GM23338 (cell line): ENCODE measurements around the gene GLE1. TPM values are rescaled to one million over a fixed set of nuclear protein-coding genes. Genes with fewer than 3 reads are reported as not detected.

Source experiments
- ATAC-seq: fragments of 200-7000 bp; cut with Tn5 transposase; 3 replicates; pipeline ENCODE4 v1.9.1; 2020
- DNase-seq: peaks from one replicate; pipeline ENCODE4 v3.0.0-alpha.2; 2015; ENCODE audit warnings: low spot score
- H2AFZ ChIP-seq: fragments of 200-600 bp; sonication (generic); 2 replicates; pipeline ENCODE4 v1.8.0; 2016; ENCODE audit warnings: antibody characterized with exemption, mild to moderate bottlenecking, moderate library complexity
- H3F3A ChIP-seq: fragments of 200-600 bp; sonication (generic); replicated peaks from 2 replicates; pipeline ENCODE4 v1.8.0; 2017; ENCODE audit warnings: antibody characterized with exemption, mixed run types, low read depth
- H3K27ac ChIP-seq: fragments of 200-600 bp; sonication (generic); 2 replicates; pipeline ENCODE4 v1.6.1; 2016; ENCODE audit warnings: low read depth
- H3K27me3 ChIP-seq: fragments of 200-600 bp; sonication (generic); 2 replicates; pipeline ENCODE4 v1.8.0; 2016; ENCODE audit warnings: mild to moderate bottlenecking, mixed run types, moderate library complexity; ENCODE audit not compliant: insufficient read depth
- H3K36me3 ChIP-seq: fragments of 200-600 bp; sonication (generic); 2 replicates; pipeline ENCODE4 v1.8.0; 2016; ENCODE audit warnings: mild to moderate bottlenecking; ENCODE audit not compliant: insufficient read depth
- H3K4me1 ChIP-seq: fragments of 200-600 bp; sonication (generic); 2 replicates; pipeline ENCODE4 v1.8.0; 2016; ENCODE audit warnings: mild to moderate bottlenecking, moderate library complexity; ENCODE audit not compliant: insufficient read depth
- H3K4me2 ChIP-seq: fragments of 200-600 bp; sonication (generic); 2 replicates; pipeline ENCODE4 v1.7.1; 2017; ENCODE audit warnings: mixed run types
- H3K4me3 ChIP-seq: fragments of 200-600 bp; sonication (generic); 2 replicates; pipeline ENCODE4 v1.6.1; 2016; ENCODE audit warnings: mixed run types
- H3K79me2 ChIP-seq: fragments of 200-600 bp; sonication (generic); replicated peaks from 2 replicates; pipeline ENCODE4 v1.8.0; 2017; ENCODE audit warnings: mild to moderate bottlenecking; ENCODE audit not compliant: insufficient read depth
- H3K9me2 ChIP-seq: fragments of 200-600 bp; sonication (generic); 2 replicates; pipeline ENCODE4 v1.8.0; 2017; ENCODE audit not compliant: insufficient read depth
- H4K20me1 ChIP-seq: fragments of 200-600 bp; sonication (generic); replicated peaks from 2 replicates; pipeline ENCODE4 v1.8.0; 2017; ENCODE audit warnings: mild to moderate bottlenecking; ENCODE audit not compliant: insufficient read depth
- H3K27ac Mint-ChIP-seq: 2 replicates; pipeline ENCODE4 v1.8.0; 2020; ENCODE audit warnings: inconsistent platforms, mild to moderate bottlenecking, moderate library complexity, mixed read lengths
- H3K27me3 Mint-ChIP-seq: 3 replicates; pipeline ENCODE4 v1.8.0; 2022; ENCODE audit warnings: low read depth, mild to moderate bottlenecking, moderate library complexity, mixed read lengths, inconsistent platforms; ENCODE audit not compliant: insufficient read depth, poor library complexity
- H3K36me3 Mint-ChIP-seq: 3 replicates; pipeline ENCODE4 v1.8.0; 2021; ENCODE audit warnings: low read depth, mild to moderate bottlenecking, inconsistent platforms, moderate library complexity, mixed read lengths
- H3K4me1 Mint-ChIP-seq: 3 replicates; pipeline ENCODE4 v1.8.0; 2020; ENCODE audit warnings: mild to moderate bottlenecking, inconsistent platforms, mixed read lengths
- H3K4me3 Mint-ChIP-seq: 3 replicates; pipeline ENCODE4 v1.8.0; 2021; ENCODE audit warnings: moderate library complexity, mild to moderate bottlenecking, inconsistent platforms, mixed read lengths
- H3K9me3 Mint-ChIP-seq: 3 replicates; pipeline ENCODE4 v1.8.0; 2020; ENCODE audit warnings: moderate library complexity, mild to moderate bottlenecking, inconsistent platforms, mixed read lengths
- CREB1 ChIP-seq: fragments of 250-450 bp; sonication (Bioruptor Pico); IDR thresholded peaks from 2 replicates; pipeline ENCODE4 v1.5.0; 2020; ENCODE audit warnings: low read depth, mild to moderate bottlenecking, moderate library complexity
- EZH2 ChIP-seq: fragments of 200-600 bp; sonication (generic); IDR thresholded peaks from one replicate; pipeline ENCODE4 v1.8.0; 2017; ENCODE audit warnings: antibody characterized with exemption, mild to moderate bottlenecking, low read depth; ENCODE audit not compliant: unreplicated experiment
- JUNB ChIP-seq: IDR thresholded peaks from one replicate; pipeline ENCODE4 v1.6.1; 2016; ENCODE audit warnings: antibody characterized with exemption; ENCODE audit not compliant: unreplicated experiment
- NANOG ChIP-seq: IDR thresholded peaks from 2 replicates; pipeline ENCODE4 v1.6.1; 2016; ENCODE audit warnings: antibody characterized with exemption, borderline replicate concordance
- POLR2AphosphoS5 ChIP-seq: IDR thresholded peaks from 2 replicates; pipeline ENCODE4 v1.6.1; 2016; ENCODE audit warnings: antibody characterized with exemption, low read depth
- STAT1 ChIP-seq: IDR thresholded peaks from one replicate; pipeline ENCODE4 v1.6.1; 2016; ENCODE audit warnings: antibody characterized with exemption; ENCODE audit not compliant: unreplicated experiment
- ZNF114 ChIP-seq: fragments of 250-450 bp; sonication (Bioruptor Pico); IDR thresholded peaks from 2 replicates; pipeline ENCODE4 v1.5.0; 2020; ENCODE audit warnings: mild to moderate bottlenecking, moderate library complexity
- ZNF331 ChIP-seq: fragments of 250-450 bp; sonication (Bioruptor Pico); IDR thresholded peaks from 2 replicates; pipeline ENCODE4 v1.5.0; 2020; ENCODE audit warnings: low read depth, mild to moderate bottlenecking, moderate library complexity
- polyA plus RNA-seq: library from polyadenylated mRNA; unstranded; fragments of >200 nt; fragmentation: Nextera tagmentation; extraction: Ambion mirVana; gene quantifications from 2 replicates; pipeline ENCODE4 v1.2.1, GENCODE V29; 2016
- total RNA-seq: library from RNA; depleted of rRNA; stranded (reverse); fragments of >200 nt; shearing (Covaris generic); gene quantifications from 2 replicates; pipeline ENCODE4 v1.2.3, GENCODE V29; 2014
- TF ChIP-seq, protein P1 (sequence below): fragments of 250-450 bp; sonication (Bioruptor Pico); IDR thresholded peaks from 2 replicates; pipeline ENCODE4 v1.5.0; 2020; ENCODE audit warnings: mild to moderate bottlenecking, moderate library complexity
- TF ChIP-seq, protein P2 (sequence below), 2 experiments: fragments of 200-600 bp in 1 of 2; sonication (generic) in 1 of 2; conservative IDR thresholded peaks; 2 replicates each; pipeline versions ENCODE4 v1.5.1 to v1.6.1; 2016 to 2017; ENCODE audit warnings: antibody characterized with exemption in 2 of 2, low read depth in 2 of 2, mild to moderate bottlenecking in 2 of 2, moderate library complexity in 1 of 2
- TF ChIP-seq, protein P3 (sequence below): IDR thresholded peaks from one replicate; pipeline ENCODE4 v1.6.1; 2018; ENCODE audit warnings: antibody characterized with exemption; ENCODE audit not compliant: unreplicated experiment

Gene GLE1
- total and polyA plus RNA-seq, 2 experiments from 2014 or later = 7.4 to 22.1 TPM

DNA sequence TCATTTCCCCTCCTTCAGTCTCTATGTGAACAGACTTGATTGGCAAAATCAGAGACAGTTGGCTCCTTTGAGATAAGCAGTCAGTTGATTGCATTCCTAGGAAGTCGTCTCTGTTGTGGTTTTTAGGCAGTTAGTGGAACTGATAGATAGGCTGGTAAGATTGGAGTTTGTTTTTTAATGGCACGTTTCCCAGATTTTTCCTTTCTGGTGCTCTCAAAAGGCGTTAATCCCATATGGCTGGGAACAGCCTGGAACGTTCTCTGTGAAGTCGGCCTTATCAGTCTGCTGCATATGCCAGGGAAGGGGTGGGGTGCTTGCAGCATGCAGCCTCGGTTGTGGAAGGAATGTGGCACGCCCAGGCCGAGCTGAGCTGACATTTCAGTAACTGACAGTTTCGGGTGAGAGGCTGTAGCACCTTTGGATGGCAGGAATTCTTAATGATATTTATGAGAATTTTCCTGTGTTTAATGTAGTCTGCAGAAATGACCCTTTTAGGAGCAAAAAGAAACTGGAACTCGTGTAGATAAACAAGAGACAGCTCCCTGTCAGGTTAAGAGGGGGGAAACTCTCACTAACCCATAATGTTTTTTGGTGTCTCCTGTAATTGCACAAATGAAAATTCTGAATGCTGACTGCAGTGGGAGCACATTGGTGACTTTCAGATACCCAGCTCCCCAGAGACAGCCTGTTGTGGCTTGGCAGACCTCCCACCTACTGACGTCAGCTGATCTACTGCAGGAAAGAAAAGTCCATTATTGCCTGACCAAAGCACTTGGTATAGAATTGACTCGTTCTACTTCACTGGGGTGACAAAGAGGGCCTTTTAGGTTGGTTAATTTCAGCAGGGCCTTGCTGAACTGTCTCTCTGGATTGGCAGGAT is 54.2 kb downstream of the GLE1 start:
- Histone ChIP-seq H3K9me2 (no peaks in the 10 kb centered on the region), H3K4me2 (no peak overlapping the region), H3F3A (no peaks in the 10 kb centered on the region), H3K79me2 (peaks cover 95% of the 10 kb centered on the region), H2AFZ (no peak overlapping the region), H3K4me1 (peaks cover 38% of the 10 kb centered on the region), H3K27me3 (no peaks in the 10 kb centered on the region), H3K4me3 (no peak overlapping the region), H3K36me3 (no peaks in the 10 kb centered on the region; the same call in 1 of the 2 replicates), H4K20me1 (peaks cover 33% of the 10 kb centered on the region), H3K27ac (peak overlapping the region; percentile 67; the same call in 1 of the 2 replicates)
- Mint-ChIP-seq H3K4me3 (no peak overlapping the region), H3K9me3 (no peaks in the 10 kb centered on the region), H3K27ac (no peak overlapping the region), H3K27me3 (peaks cover 2% of the 10 kb centered on the region), H3K4me1 (peaks cover 13% of the 10 kb centered on the region; the same call in 2 of the 3 replicates), H3K36me3 (peaks cover 6% of the 10 kb centered on the region; the same call in 2 of the 3 replicates)
- DNase-seq (peak; percentile 28), ATAC-seq (peak; percentile 21)
- TF ChIP-seq POLR2AphosphoS5 (no peak), ZNF114 (no peak), CREB1 (CRISPR knock-in tag) (no peak), JUNB (no peak), EZH2 (no peak), ZNF331 (CRISPR knock-in tag) (no peak), STAT1 (no peak), NANOG (no peak)
- TF ChIP-seq, protein P1, sequence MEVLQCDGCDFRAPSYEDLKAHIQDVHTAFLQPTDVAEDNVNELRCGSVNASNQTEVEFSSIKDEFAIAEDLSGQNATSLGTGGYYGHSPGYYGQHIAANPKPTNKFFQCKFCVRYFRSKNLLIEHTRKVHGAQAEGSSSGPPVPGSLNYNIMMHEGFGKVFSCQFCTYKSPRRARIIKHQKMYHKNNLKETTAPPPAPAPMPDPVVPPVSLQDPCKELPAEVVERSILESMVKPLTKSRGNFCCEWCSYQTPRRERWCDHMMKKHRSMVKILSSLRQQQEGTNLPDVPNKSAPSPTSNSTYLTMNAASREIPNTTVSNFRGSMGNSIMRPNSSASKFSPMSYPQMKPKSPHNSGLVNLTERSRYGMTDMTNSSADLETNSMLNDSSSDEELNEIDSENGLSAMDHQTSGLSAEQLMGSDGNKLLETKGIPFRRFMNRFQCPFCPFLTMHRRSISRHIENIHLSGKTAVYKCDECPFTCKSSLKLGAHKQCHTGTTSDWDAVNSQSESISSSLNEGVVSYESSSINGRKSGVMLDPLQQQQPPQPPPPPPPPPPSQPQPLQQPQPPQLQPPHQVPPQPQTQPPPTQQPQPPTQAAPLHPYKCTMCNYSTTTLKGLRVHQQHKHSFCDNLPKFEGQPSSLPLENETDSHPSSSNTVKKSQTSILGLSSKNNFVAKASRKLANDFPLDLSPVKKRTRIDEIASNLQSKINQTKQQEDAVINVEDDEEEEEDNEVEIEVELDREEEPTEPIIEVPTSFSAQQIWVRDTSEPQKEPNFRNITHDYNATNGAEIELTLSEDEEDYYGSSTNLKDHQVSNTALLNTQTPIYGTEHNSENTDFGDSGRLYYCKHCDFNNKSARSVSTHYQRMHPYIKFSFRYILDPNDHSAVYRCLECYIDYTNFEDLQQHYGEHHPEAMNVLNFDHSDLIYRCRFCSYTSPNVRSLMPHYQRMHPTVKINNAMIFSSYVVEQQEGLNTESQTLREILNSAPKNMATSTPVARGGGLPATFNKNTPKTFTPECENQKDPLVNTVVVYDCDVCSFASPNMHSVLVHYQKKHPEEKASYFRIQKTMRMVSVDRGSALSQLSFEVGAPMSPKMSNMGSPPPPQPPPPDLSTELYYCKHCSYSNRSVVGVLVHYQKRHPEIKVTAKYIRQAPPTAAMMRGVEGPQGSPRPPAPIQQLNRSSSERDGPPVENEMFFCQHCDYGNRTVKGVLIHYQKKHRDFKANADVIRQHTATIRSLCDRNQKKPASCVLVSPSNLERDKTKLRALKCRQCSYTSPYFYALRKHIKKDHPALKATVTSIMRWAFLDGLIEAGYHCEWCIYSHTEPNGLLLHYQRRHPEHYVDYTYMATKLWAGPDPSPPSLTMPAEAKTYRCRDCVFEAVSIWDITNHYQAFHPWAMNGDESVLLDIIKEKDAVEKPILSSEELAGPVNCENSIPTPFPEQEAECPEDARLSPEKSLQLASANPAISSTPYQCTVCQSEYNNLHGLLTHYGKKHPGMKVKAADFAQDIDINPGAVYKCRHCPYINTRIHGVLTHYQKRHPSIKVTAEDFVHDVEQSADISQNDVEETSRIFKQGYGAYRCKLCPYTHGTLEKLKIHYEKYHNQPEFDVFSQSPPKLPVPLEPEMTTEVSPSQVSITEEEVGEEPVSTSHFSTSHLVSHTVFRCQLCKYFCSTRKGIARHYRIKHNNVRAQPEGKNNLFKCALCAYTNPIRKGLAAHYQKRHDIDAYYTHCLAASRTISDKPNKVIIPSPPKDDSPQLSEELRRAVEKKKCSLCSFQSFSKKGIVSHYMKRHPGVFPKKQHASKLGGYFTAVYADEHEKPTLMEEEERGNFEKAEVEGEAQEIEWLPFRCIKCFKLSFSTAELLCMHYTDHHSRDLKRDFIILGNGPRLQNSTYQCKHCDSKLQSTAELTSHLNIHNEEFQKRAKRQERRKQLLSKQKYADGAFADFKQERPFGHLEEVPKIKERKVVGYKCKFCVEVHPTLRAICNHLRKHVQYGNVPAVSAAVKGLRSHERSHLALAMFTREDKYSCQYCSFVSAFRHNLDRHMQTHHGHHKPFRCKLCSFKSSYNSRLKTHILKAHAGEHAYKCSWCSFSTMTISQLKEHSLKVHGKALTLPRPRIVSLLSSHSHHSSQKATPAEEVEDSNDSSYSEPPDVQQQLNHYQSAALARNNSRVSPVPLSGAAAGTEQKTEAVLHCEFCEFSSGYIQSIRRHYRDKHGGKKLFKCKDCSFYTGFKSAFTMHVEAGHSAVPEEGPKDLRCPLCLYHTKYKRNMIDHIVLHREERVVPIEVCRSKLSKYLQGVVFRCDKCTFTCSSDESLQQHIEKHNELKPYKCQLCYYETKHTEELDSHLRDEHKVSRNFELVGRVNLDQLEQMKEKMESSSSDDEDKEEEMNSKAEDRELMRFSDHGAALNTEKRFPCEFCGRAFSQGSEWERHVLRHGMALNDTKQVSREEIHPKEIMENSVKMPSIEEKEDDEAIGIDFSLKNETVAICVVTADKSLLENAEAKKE (CRISPR knock-in tag) = no peak
- TF ChIP-seq, protein P2, sequence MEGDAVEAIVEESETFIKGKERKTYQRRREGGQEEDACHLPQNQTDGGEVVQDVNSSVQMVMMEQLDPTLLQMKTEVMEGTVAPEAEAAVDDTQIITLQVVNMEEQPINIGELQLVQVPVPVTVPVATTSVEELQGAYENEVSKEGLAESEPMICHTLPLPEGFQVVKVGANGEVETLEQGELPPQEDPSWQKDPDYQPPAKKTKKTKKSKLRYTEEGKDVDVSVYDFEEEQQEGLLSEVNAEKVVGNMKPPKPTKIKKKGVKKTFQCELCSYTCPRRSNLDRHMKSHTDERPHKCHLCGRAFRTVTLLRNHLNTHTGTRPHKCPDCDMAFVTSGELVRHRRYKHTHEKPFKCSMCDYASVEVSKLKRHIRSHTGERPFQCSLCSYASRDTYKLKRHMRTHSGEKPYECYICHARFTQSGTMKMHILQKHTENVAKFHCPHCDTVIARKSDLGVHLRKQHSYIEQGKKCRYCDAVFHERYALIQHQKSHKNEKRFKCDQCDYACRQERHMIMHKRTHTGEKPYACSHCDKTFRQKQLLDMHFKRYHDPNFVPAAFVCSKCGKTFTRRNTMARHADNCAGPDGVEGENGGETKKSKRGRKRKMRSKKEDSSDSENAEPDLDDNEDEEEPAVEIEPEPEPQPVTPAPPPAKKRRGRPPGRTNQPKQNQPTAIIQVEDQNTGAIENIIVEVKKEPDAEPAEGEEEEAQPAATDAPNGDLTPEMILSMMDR (conservative IDR thresholded peaks at IDR 0.05; ENCODE audit: low read depth in 2 of 2) = no peak
- TF ChIP-seq, protein P3, sequence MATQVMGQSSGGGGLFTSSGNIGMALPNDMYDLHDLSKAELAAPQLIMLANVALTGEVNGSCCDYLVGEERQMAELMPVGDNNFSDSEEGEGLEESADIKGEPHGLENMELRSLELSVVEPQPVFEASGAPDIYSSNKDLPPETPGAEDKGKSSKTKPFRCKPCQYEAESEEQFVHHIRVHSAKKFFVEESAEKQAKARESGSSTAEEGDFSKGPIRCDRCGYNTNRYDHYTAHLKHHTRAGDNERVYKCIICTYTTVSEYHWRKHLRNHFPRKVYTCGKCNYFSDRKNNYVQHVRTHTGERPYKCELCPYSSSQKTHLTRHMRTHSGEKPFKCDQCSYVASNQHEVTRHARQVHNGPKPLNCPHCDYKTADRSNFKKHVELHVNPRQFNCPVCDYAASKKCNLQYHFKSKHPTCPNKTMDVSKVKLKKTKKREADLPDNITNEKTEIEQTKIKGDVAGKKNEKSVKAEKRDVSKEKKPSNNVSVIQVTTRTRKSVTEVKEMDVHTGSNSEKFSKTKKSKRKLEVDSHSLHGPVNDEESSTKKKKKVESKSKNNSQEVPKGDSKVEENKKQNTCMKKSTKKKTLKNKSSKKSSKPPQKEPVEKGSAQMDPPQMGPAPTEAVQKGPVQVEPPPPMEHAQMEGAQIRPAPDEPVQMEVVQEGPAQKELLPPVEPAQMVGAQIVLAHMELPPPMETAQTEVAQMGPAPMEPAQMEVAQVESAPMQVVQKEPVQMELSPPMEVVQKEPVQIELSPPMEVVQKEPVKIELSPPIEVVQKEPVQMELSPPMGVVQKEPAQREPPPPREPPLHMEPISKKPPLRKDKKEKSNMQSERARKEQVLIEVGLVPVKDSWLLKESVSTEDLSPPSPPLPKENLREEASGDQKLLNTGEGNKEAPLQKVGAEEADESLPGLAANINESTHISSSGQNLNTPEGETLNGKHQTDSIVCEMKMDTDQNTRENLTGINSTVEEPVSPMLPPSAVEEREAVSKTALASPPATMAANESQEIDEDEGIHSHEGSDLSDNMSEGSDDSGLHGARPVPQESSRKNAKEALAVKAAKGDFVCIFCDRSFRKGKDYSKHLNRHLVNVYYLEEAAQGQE = no peak
